ENCODE data around the gene TANK. TPM values are rescaled to one million over a fixed set of nuclear protein-coding genes. Genes with fewer than 3 reads are reported as not detected.

TANK gene
- total and polyA plus RNA-seq, 2 donors (not counting 1 experiment from before 2014, with no cell fraction given), result 96.4 to 104 TPM

- no peak for TF ChIP-seq EZH2 (IDR thresholded peaks at IDR 0.05; ENCODE audit: low read length, missing control alignments)
- no peak for TF ChIP-seq CTCF (conservative IDR thresholded peaks at IDR 0.05 in 1 of 2, IDR thresholded peaks at IDR 0.05 in 1 of 2; ENCODE audit: low read depth in 1 of 2, low read length in 2 of 2)
- DNase-seq (ENCODE audit: low read depth in 2 of 2), result no peak
- Histone ChIP-seq H3K4me1 (ENCODE audit: control insufficient read depth, extremely low read depth, insufficient read depth, low read length) (no peaks in the 10 kb centered on the region), H3K36me3 (ENCODE audit: control insufficient read depth, insufficient read depth, low read length) (peaks cover 2% of the 10 kb centered on the region), H3K79me2 (ENCODE audit: control insufficient read depth, insufficient read depth, low read length) (no peaks in the 10 kb centered on the region), H3K4me3 (replicated peaks in 1 of 4; ENCODE audit: control extremely low read depth in 1 of 4, insufficient read depth in 1 of 4, low read depth in 3 of 4, low read length in 4 of 4) (no peak overlapping the region), H3K27ac (ENCODE audit: insufficient read depth, low read length) (no peak overlapping the region), H3K9ac (ENCODE audit: insufficient read depth, low read length) (no peak overlapping the region), H3K9me3 (ENCODE audit: control insufficient read depth, insufficient read depth, low read depth, low read length) (no peaks in the 10 kb centered on the region), H4K20me1 (ENCODE audit: control insufficient read depth, extremely low read depth, insufficient read depth, low read length) (no peaks in the 10 kb centered on the region), H2AFZ (ENCODE audit: low read length) (no peak overlapping the region), H3K4me2 (ENCODE audit: extremely low read depth, insufficient read depth, low read length) (no peak overlapping the region), H3K27me3 (ENCODE audit: control insufficient read depth, insufficient read depth, low read length) (no peaks in the 10 kb centered on the region)
Observed at GRCh38 chr2:161199912-161200701, 39.9 kb downstream of the TANK start.

- no peaks in the 10 kb centered on the region for H3K79me2 ChIP-seq (ENCODE audit: control insufficient read depth, insufficient read depth, low read length)
- H3K27ac ChIP-seq (ENCODE audit: insufficient read depth, low read length), result no peak overlapping the region
- no peak overlapping the region for H3K4me2 ChIP-seq (ENCODE audit: extremely low read depth, insufficient read depth, low read length)
- H3K9me3 ChIP-seq (ENCODE audit: control insufficient read depth, insufficient read depth, low read depth, low read length), result no peaks in the 10 kb centered on the region
- no peak for TF ChIP-seq CTCF (conservative IDR thresholded peaks at IDR 0.05 in 1 of 2, IDR thresholded peaks at IDR 0.05 in 1 of 2; ENCODE audit: low read depth in 1 of 2, low read length in 2 of 2)
- no peak for TF ChIP-seq EZH2 (IDR thresholded peaks at IDR 0.05; ENCODE audit: low read length, missing control alignments)
- no peak overlapping the region for H3K9ac ChIP-seq (ENCODE audit: insufficient read depth, low read length)
- H3K27me3 ChIP-seq (ENCODE audit: control insufficient read depth, insufficient read depth, low read length), result no peaks in the 10 kb centered on the region
- H4K20me1 ChIP-seq (ENCODE audit: control insufficient read depth, extremely low read depth, insufficient read depth, low read length), result no peaks in the 10 kb centered on the region
- H3K36me3 ChIP-seq (ENCODE audit: control insufficient read depth, insufficient read depth, low read length), result peaks cover 2% of the 10 kb centered on the region
- H3K4me1 ChIP-seq (ENCODE audit: control insufficient read depth, extremely low read depth, insufficient read depth, low read length), result peaks cover 3% of the 10 kb centered on the region
- no peak overlapping the region for H2AFZ ChIP-seq (ENCODE audit: low read length)
- no peak overlapping the region for H3K4me3 ChIP-seq (replicated peaks in 1 of 4; ENCODE audit: control extremely low read depth in 1 of 4, insufficient read depth in 1 of 4, low read depth in 3 of 4, low read length in 4 of 4)
- DNase-seq (ENCODE audit: low read depth in 2 of 2), result no peak
Observed at GRCh38 chr2:161204846-161205245, 44.6 kb downstream of the TANK start.

GRCh38 chr2:161206471-161207032, 46.3 kb downstream of the TANK start:
- Histone ChIP-seq H3K27me3 (ENCODE audit: control insufficient read depth, insufficient read depth, low read length) (no peaks in the 10 kb centered on the region), H3K4me2 (ENCODE audit: extremely low read depth, insufficient read depth, low read length) (no peak overlapping the region), H3K79me2 (ENCODE audit: control insufficient read depth, insufficient read depth, low read length) (no peaks in the 10 kb centered on the region), H3K9ac (ENCODE audit: insufficient read depth, low read length) (no peak overlapping the region), H3K4me1 (ENCODE audit: control insufficient read depth, extremely low read depth, insufficient read depth, low read length) (peaks cover 3% of the 10 kb centered on the region), H3K9me3 (ENCODE audit: control insufficient read depth, insufficient read depth, low read depth, low read length) (no peaks in the 10 kb centered on the region), H3K4me3 (replicated peaks in 1 of 4; ENCODE audit: control extremely low read depth in 1 of 4, insufficient read depth in 1 of 4, low read depth in 3 of 4, low read length in 4 of 4) (no peak overlapping the region), H4K20me1 (ENCODE audit: control insufficient read depth, extremely low read depth, insufficient read depth, low read length) (no peaks in the 10 kb centered on the region), H2AFZ (ENCODE audit: low read length) (no peak overlapping the region), H3K27ac (ENCODE audit: insufficient read depth, low read length) (no peak overlapping the region), H3K36me3 (ENCODE audit: control insufficient read depth, insufficient read depth, low read length) (peaks cover 2% of the 10 kb centered on the region)
- no peak for DNase-seq (ENCODE audit: low read depth in 2 of 2)
- TF ChIP-seq EZH2 (IDR thresholded peaks at IDR 0.05; ENCODE audit: low read length, missing control alignments), result no peak
- no peak for TF ChIP-seq CTCF (conservative IDR thresholded peaks at IDR 0.05 in 1 of 2, IDR thresholded peaks at IDR 0.05 in 1 of 2; ENCODE audit: low read depth in 1 of 2, low read length in 2 of 2)

All from fibroblast of lung (primary cell).